ENCODE measurements around the gene SLC38A4.
A peak's percentile ranks its signal among the peaks of the same experiment; 100 is the strongest.

The SLC38A4 gene

GRCh38 chr12:46774322-46774633, 51.5 kb downstream of the SLC38A4 start:
- no peak for DNase-seq (ENCODE audit: low read depth)
- no peak for TF ChIP-seq CTCF (conservative IDR thresholded peaks at IDR 0.05; ENCODE audit: control insufficient read depth, insufficient read depth, low read depth, low read length)
- no peak overlapping the region for H3K4me3 ChIP-seq (ENCODE audit: control insufficient read depth, low read depth, low read length)

- peak; percentile 52 for DNase-seq (ENCODE audit: low read depth)
- no peak overlapping the region for H3K4me3 ChIP-seq (ENCODE audit: control insufficient read depth, low read depth, low read length)
- TF ChIP-seq CTCF (conservative IDR thresholded peaks at IDR 0.05; ENCODE audit: control insufficient read depth, insufficient read depth, low read depth, low read length) = no peak
These were observed 52.0 kb downstream of the SLC38A4 start for GRCh38 chr12:46773586-46774321.

GRCh38 chr12:46771268-46771827, 54.4 kb downstream of the SLC38A4 start:
- H3K4me3 ChIP-seq (ENCODE audit: control insufficient read depth, low read depth, low read length) = no peak overlapping the region
- TF ChIP-seq CTCF (conservative IDR thresholded peaks at IDR 0.05; ENCODE audit: control insufficient read depth, insufficient read depth, low read depth, low read length) = no peak
- DNase-seq (ENCODE audit: low read depth) = peak; percentile 17

- no peak for TF ChIP-seq CTCF (conservative IDR thresholded peaks at IDR 0.05; ENCODE audit: control insufficient read depth, insufficient read depth, low read depth, low read length)
- peak; percentile 43 for DNase-seq (ENCODE audit: low read depth)
- H3K4me3 ChIP-seq (ENCODE audit: control insufficient read depth, low read depth, low read length) = no peak overlapping the region
These were observed 55.2 kb downstream of the SLC38A4 start for GRCh38 chr12:46770501-46771183.

- no peak for DNase-seq (ENCODE audit: low read depth)
- no peak for TF ChIP-seq CTCF (conservative IDR thresholded peaks at IDR 0.05; ENCODE audit: control insufficient read depth, insufficient read depth, low read depth, low read length)
- no peak overlapping the region for H3K4me3 ChIP-seq (ENCODE audit: control insufficient read depth, low read depth, low read length)
These were observed 61.8 kb downstream of the SLC38A4 start for GRCh38 chr12:46764005-46764404.

- H3K4me3 ChIP-seq (ENCODE audit: control insufficient read depth, low read depth, low read length) = no peak overlapping the region
- no peak for DNase-seq (ENCODE audit: low read depth)
- no peak for TF ChIP-seq CTCF (conservative IDR thresholded peaks at IDR 0.05; ENCODE audit: control insufficient read depth, insufficient read depth, low read depth, low read length)
These were observed 62.6 kb downstream of the SLC38A4 start for GRCh38 chr12:46763230-46763629.
